ENCODE results near the gene FBXO5. TPM values are rescaled to one million over a fixed set of nuclear protein-coding genes. Genes with fewer than 3 reads are reported as not detected.
"Not testable (repeated sequence)": the region's sequence is repeated elsewhere in the genome, so short reads cannot be mapped to it uniquely, and the experiment has no call there.

FBXO5 gene
- total and polyA plus RNA-seq, 4 experiments from 2014 or later = 4.8 to 10.4 (median 9.4) TPM

DNA sequence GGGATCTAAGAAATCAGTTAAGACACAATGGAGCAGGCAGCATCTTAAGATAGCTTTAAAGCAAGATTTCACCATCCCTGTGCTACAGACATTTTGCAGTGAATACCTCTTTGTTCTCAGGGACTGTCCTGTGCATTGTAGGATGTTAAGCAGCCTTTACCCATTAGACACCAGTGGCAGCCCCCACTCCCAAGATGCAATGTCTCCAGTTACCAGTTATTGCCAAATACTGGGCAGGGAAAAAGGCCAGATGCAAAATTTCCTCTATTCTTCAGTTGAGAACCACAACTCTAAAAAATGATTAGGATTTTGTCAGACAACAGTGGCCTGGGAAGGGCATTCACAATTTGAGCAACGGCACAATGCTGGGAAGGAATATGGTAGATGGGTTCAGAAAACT, 6.1 kb downstream of the FBXO5 start:
- H3K4me3 ChIP-seq (ENCODE audit: low read length in 2 of 2) = no peak overlapping the region
- intact Hi-C loops (cut with micrococcal nuclease) = no loop called here
- Mint-ChIP-seq H3K9me3 (peaks cover 0 to 4% (median 0%) of the 10 kb centered on the region in 8 donors), H3K4me1 (peaks cover 31 to 58% (median 40%) of the 10 kb centered on the region in 4 donors), H3K27me3 (no peaks in the 10 kb centered on the region), H3K36me3 (peaks cover 27 to 39% of the 10 kb centered on the region in 2 donors), H3K27ac (peak overlapping the region in 4 of 7 donors; percentile 10 to 32 (median 25)), H3K4me3 (peak overlapping the region in 2 of 8 donors; percentile 16 to 26)
- peaks cover 49% of the 10 kb centered on the region for H3K4me1 ChIP-seq (ENCODE audit: insufficient read depth, low read length)
- CTCF ChIA-PET (ENCODE audit: partially characterized antibody) = interaction anchor here (0.8 to 2.1 kb wide), 2 partner anchors 15 to 29 kb away, joined by 3 to 6 read pairs; no protein-coding TSS in a partner anchor
- peak overlapping the region; percentile 28 for H3K27ac ChIP-seq (ENCODE audit: low read depth, low read length)
- no peaks in the 10 kb centered on the region for H3K9me3 ChIP-seq (ENCODE audit: control insufficient read depth in 1 of 2, low read length in 2 of 2)
- no peak for DNase-seq
- peaks cover 14% of the 10 kb centered on the region for H3K36me3 ChIP-seq (ENCODE audit: insufficient read depth, low read length)
- POLR2A ChIA-PET (ENCODE audit: partially characterized antibody) = no interaction called here
- no peaks in the 10 kb centered on the region for H3K27me3 ChIP-seq (ENCODE audit: insufficient read depth, low read length)

DNA sequence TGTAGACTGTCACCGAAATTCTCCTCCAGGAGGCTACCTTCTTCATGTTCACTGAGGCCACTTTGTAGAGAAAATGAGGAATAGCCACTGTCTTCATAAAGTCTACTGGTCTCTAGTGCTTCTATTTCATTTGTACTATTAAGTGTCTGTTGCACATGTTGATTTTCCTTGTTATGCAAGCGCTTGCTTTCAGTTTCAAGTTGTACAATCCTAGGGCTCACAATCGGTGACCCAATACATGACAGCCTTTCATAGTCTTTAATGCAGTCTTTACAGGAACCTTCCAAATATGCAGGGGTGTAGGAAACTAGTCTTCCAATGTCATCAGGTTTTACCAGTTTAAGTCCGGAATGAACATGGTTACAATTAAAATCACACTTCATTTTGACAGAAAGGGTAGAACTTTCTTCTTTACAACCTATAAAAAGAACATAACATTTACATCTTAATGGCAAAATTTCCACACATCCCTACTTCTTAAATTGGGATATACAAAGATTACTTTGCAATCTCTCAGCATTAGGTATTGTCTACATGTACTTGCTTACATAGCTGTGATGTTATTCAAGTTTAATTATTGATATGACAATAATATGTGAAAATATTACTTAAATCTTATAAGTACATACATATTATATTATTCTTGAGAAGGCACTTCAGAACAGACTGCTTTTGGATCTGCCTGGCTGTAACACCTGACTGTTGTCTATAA, 7.5 kb downstream of the FBXO5 start:
- peaks cover 39% of the 10 kb centered on the region for H3K4me1 ChIP-seq (ENCODE audit: insufficient read depth, low read length)
- H3K36me3 Mint-ChIP-seq = peaks cover 38 to 47% of the 10 kb centered on the region in 2 donors
- H3K27ac Mint-ChIP-seq = peak overlapping the region; percentile 22 to 85 (median 67)
- no peaks in the 10 kb centered on the region for H3K27me3 Mint-ChIP-seq
- H3K4me1 Mint-ChIP-seq = peaks cover 21 to 48% (median 32%) of the 10 kb centered on the region in 4 donors
- H3K9me3 ChIP-seq (ENCODE audit: control insufficient read depth in 1 of 2, low read length in 2 of 2) = no peaks in the 10 kb centered on the region
- intact Hi-C loops (cut with micrococcal nuclease) = no loop called here
- ChIA-PET CTCF (ENCODE audit: partially characterized antibody) (no interaction called here), POLR2A (ENCODE audit: partially characterized antibody) (no interaction called here)
- peaks cover 0 to 4% (median under 1%) of the 10 kb centered on the region in 8 donors for H3K9me3 Mint-ChIP-seq
- H3K36me3 ChIP-seq (ENCODE audit: insufficient read depth, low read length) = peaks cover 20% of the 10 kb centered on the region
- H3K27ac ChIP-seq (ENCODE audit: low read depth, low read length) = peak overlapping the region; percentile 17
- no peaks in the 10 kb centered on the region for H3K27me3 ChIP-seq (ENCODE audit: insufficient read depth, low read length)
- peak overlapping the region in 1 of 2 donors; percentile 17 for H3K4me3 ChIP-seq (ENCODE audit: low read length in 2 of 2)
- DNase-seq = peak in 4 of 5 donors; percentile 5 to 36 (median 19)
- peak overlapping the region in 7 of 8 donors; percentile 33 to 77 (median 65) for H3K4me3 Mint-ChIP-seq

DNA sequence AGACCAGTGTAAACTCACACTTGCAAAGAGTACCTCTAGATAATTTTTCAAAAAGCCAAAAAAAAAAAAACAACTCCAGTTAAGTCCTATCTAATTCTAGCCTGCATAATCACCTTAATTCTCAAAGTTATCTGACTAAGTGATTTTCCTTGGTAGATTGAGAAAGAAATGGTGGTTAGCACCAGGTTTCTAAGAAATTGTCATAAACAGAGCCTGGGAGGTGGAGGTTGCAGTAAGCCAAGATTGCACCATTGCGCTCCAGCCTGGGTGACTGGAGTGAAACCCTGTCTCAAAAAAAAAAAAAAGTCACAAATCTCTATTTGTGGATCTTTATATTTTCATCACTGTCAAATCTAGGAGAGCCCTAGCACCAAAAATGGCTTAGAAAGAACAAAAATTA, 8.9 kb downstream of the FBXO5 start:
- ChIA-PET POLR2A (ENCODE audit: partially characterized antibody) (no interaction called here), CTCF (ENCODE audit: partially characterized antibody) (interaction anchor here (1.0 to 1.7 kb wide), 3 partner anchors 18 to 26 kb away, joined by 4 to 5 read pairs (median 5); no protein-coding TSS in a partner anchor)
- peak overlapping the region in 1 of 7 donors; percentile 70 for H3K27ac Mint-ChIP-seq
- peaks cover 35% of the 10 kb centered on the region for H3K4me1 ChIP-seq (ENCODE audit: insufficient read depth, low read length)
- peaks cover 20% of the 10 kb centered on the region for H3K36me3 ChIP-seq (ENCODE audit: insufficient read depth, low read length)
- H3K27me3 Mint-ChIP-seq = no peaks in the 10 kb centered on the region
- H3K9me3 ChIP-seq (ENCODE audit: control insufficient read depth in 1 of 2, low read length in 2 of 2) = no peaks in the 10 kb centered on the region
- peak overlapping the region in 2 of 8 donors; percentile 8 to 39 for H3K4me3 Mint-ChIP-seq
- intact Hi-C loops (cut with micrococcal nuclease) = no loop called here
- H3K9me3 Mint-ChIP-seq = peaks cover 0 to 17% (median 12%) of the 10 kb centered on the region in 8 donors
- H3K4me1 Mint-ChIP-seq = peaks cover 17 to 40% (median 28%) of the 10 kb centered on the region in 4 donors
- H3K36me3 Mint-ChIP-seq = peaks cover 52 to 60% of the 10 kb centered on the region in 2 donors
- no peaks in the 10 kb centered on the region for H3K27me3 ChIP-seq (ENCODE audit: insufficient read depth, low read length)
- no peak for DNase-seq
- no peak overlapping the region for H3K27ac ChIP-seq (ENCODE audit: low read depth, low read length)
- no peak overlapping the region for H3K4me3 ChIP-seq (ENCODE audit: low read length in 2 of 2)

DNA sequence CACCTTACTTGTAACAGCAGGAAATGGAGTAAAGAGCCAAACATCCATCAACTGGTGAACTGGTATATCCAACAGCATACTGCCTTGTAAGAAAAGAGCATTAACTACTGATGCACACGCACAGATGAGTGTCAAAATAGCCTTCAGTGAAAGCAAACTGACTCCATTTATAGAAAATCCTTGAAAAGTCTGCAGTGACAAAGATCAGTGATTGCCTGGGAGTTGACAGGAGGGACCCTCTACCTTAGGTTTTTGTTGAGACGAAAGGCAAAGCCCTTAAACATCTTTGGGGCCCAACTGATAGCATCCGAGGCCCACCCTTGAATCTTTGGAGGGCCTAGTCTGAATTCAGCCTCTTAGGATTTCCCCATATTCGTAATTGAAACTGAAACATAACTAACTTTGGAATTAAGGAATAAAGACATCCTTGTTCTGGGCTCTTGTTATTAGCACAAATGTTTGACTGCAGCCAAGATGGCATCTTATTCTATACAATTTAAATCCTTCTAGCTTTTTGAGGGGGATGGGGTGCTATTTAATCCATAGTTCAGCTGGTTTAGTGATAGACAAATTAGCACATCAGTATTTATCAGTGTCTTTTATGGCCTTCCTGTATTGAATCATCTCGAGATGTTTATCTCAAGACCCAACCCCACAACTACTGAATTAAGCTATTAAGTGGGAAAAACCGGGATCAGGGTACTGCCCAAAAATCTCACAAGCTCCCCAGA, 13.0 kb downstream of the FBXO5 start:
- Mint-ChIP-seq H3K27me3 (no peaks in the 10 kb centered on the region), H3K36me3 (peaks cover 47 to 63% of the 10 kb centered on the region in 2 donors), H3K4me1 (peaks cover 2 to 6% (median 4%) of the 10 kb centered on the region in 4 donors), H3K27ac (no peak overlapping the region), H3K4me3 (no peak overlapping the region), H3K9me3 (peaks cover 10 to 40% (median 36%) of the 10 kb centered on the region in 8 donors)
- H3K27ac ChIP-seq (ENCODE audit: low read depth, low read length) = no peak overlapping the region
- intact Hi-C loops (cut with micrococcal nuclease) = no loop called here
- H3K4me3 ChIP-seq (ENCODE audit: low read length in 2 of 2) = no peak overlapping the region
- no peak for DNase-seq
- H3K36me3 ChIP-seq (ENCODE audit: insufficient read depth, low read length) = peaks cover 20% of the 10 kb centered on the region
- H3K9me3 ChIP-seq (ENCODE audit: control insufficient read depth in 1 of 2, low read length in 2 of 2) = no peaks in the 10 kb centered on the region
- peaks cover 10% of the 10 kb centered on the region for H3K4me1 ChIP-seq (ENCODE audit: insufficient read depth, low read length)
- POLR2A ChIA-PET (ENCODE audit: partially characterized antibody) = no interaction called here
- CTCF ChIA-PET (ENCODE audit: partially characterized antibody) = interaction anchor here (1.2 kb wide), 2 partner anchors 19 to 22 kb away, joined by 4 read pairs; no protein-coding TSS in a partner anchor
- H3K27me3 ChIP-seq (ENCODE audit: insufficient read depth, low read length) = no peaks in the 10 kb centered on the region

DNA sequence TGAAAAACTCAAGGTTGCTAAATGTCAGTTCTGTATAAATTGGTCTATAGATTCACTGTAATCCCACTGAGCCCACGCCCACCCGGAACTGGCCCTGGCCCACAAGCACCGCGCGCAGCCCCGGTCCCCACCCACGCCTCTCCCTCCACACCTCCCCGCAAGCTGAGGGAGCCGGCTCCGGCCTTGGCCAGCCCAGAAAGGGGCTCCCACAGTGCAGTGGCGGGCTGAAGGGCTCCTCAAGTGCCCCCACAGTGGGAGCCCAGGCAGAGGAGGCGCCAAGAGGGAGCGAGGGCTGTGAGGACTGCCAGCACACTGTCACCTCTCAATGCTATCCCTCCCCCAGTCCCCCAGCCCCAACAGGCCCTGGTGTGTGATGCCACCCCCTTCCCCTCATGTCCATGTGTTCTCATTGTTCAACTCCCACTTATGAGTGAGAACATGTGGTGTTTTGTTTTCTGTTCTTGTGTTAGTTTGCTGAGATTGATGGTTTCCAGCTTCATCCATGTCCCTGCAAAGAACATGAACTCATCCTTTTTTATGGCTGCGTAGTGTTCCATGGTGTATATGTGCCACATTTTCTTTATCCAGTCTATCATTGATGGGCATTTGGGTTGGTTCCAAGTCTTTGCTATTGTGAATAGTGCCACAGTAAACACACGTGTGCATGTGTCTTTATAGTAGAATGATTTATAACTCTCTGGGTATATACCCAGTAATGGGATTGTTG, 16.5 kb downstream of the FBXO5 start:
- H3K9me3 Mint-ChIP-seq = peaks cover 8 to 40% (median 36%) of the 10 kb centered on the region in 8 donors

DNA sequence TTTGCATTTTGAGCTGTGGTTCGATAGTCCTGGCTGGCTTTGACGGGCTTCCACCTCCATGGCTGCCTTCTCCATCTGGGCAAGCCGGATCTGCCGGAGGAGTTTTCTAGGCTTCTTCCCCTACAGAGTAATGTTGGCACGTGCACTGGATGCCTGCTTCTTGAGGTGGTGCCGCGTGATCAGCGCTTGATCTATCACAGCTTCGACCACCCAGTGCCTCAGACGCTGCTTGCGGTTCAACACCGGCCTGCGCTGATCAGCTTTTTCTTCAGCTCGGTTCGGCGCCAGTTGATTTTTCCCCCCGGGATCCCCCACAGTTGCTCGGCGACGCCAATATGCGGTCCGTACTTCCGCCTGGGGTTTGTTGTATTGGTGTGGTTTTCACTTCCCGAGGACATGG, 23.5 kb downstream of the FBXO5 start:
- Histone ChIP-seq H3K36me3 (ENCODE audit: insufficient read depth, low read length) (no peaks in the 10 kb centered on the region), H3K27me3 (ENCODE audit: insufficient read depth, low read length) (no peaks in the 10 kb centered on the region), H3K9me3 (ENCODE audit: control insufficient read depth in 1 of 2, low read length in 2 of 2) (no peaks in the 10 kb centered on the region), H3K27ac (ENCODE audit: low read depth, low read length) (no peak overlapping the region), H3K4me3 (ENCODE audit: low read length in 2 of 2) (no peak overlapping the region), H3K4me1 (ENCODE audit: insufficient read depth, low read length) (no peaks in the 10 kb centered on the region)
- Mint-ChIP-seq H3K36me3 (no peaks in the 10 kb centered on the region), H3K27me3 (peaks cover 11 to 22% of the 10 kb centered on the region in 2 donors), H3K27ac (no peak overlapping the region), H3K4me1 (no peaks in the 10 kb centered on the region), H3K9me3 (peaks cover 0 to 4% (median 0%) of the 10 kb centered on the region in 8 donors), H3K4me3 (no peak overlapping the region)
- ChIA-PET CTCF (ENCODE audit: partially characterized antibody) (no interaction called here), POLR2A (ENCODE audit: partially characterized antibody) (no interaction called here)
- no peak for DNase-seq
- intact Hi-C loops (cut with micrococcal nuclease) = no loop called here

More for the DNA sequence above, 16.5 kb downstream of the FBXO5 start:
- H3K4me3 Mint-ChIP-seq; POLR2A ChIA-PET (ENCODE audit: partially characterized antibody); H3K4me1 Mint-ChIP-seq; DNase-seq; H3K27me3 ChIP-seq (ENCODE audit: insufficient read depth, low read length); H3K36me3 ChIP-seq (ENCODE audit: insufficient read depth, low read length); H3K4me1 ChIP-seq (ENCODE audit: insufficient read depth, low read length); H3K27me3 Mint-ChIP-seq; H3K27ac Mint-ChIP-seq; H3K9me3 ChIP-seq (ENCODE audit: control insufficient read depth in 1 of 2, low read length in 2 of 2); intact Hi-C loops (cut with micrococcal nuclease); H3K4me3 ChIP-seq (ENCODE audit: low read length in 2 of 2); H3K27ac ChIP-seq (ENCODE audit: low read depth, low read length): not testable (repeated sequence)
- H3K36me3 Mint-ChIP-seq = peaks cover 28 to 35% of the 10 kb centered on the region in 2 donors
- CTCF ChIA-PET (ENCODE audit: partially characterized antibody) = interaction anchor here (1.5 kb wide), 1 partner anchor 18 kb away, joined by 5 read pairs; no protein-coding TSS in a partner anchor

Data from CD4-positive, alpha-beta memory T cell (primary cell).